ENCODE results near the gene DSCAML1.

GRCh38 chr11:117633976-117634755, 162.8 kb downstream of the DSCAML1 start:
- TF ChIP-seq CTCF (conservative IDR thresholded peaks at IDR 0.05; ENCODE audit: low read depth, low read length) = no peak
- no peak for TF ChIP-seq EZH2phosphoT487 (IDR thresholded peaks at IDR 0.05; ENCODE audit: borderline replicate concordance, low read length)
